Measurements from ENCODE around the gene RCBTB2.

- TF ChIP-seq CTCF (IDR thresholded peaks at IDR 0.05): no peak
- TF ChIP-seq POLR2A (IDR thresholded peaks at IDR 0.05): no peak
Measured at GRCh38 chr13:48562296-48563066, 29.6 kb upstream of the RCBTB2 start.
